ENCODE data around the gene USP4.

DNA sequence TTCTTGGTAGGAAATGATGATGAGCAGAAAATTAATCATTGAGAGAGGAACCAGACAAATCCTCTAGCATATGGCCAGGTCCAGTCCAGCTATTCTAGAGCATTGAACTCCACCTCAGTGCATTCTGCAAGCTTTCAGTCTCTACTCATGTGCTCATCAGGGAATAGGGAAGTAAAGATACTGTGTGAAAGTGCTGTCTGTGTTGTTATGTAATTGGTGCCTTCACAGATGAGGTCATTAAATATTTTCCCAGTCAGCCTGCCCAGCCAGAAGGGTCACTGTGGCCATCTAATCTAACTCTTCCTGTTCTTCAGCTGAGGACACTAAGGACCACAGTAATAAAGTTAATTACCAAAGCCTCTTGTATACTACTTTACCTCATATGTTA, 91.0 kb downstream of the USP4 start:
- TF ChIP-seq, protein P1, sequence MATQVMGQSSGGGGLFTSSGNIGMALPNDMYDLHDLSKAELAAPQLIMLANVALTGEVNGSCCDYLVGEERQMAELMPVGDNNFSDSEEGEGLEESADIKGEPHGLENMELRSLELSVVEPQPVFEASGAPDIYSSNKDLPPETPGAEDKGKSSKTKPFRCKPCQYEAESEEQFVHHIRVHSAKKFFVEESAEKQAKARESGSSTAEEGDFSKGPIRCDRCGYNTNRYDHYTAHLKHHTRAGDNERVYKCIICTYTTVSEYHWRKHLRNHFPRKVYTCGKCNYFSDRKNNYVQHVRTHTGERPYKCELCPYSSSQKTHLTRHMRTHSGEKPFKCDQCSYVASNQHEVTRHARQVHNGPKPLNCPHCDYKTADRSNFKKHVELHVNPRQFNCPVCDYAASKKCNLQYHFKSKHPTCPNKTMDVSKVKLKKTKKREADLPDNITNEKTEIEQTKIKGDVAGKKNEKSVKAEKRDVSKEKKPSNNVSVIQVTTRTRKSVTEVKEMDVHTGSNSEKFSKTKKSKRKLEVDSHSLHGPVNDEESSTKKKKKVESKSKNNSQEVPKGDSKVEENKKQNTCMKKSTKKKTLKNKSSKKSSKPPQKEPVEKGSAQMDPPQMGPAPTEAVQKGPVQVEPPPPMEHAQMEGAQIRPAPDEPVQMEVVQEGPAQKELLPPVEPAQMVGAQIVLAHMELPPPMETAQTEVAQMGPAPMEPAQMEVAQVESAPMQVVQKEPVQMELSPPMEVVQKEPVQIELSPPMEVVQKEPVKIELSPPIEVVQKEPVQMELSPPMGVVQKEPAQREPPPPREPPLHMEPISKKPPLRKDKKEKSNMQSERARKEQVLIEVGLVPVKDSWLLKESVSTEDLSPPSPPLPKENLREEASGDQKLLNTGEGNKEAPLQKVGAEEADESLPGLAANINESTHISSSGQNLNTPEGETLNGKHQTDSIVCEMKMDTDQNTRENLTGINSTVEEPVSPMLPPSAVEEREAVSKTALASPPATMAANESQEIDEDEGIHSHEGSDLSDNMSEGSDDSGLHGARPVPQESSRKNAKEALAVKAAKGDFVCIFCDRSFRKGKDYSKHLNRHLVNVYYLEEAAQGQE (IDR thresholded peaks at IDR 0.05) = no peak
- TF ChIP-seq RAD21 (IDR thresholded peaks at IDR 0.05) = peak; percentile 16 to 19

Measured in liver (tissue), 2 donors.